Measurements from ENCODE around the gene NKTR.

- TF ChIP-seq POLR2A (IDR thresholded peaks at IDR 0.05) (no peak), CTCF (IDR thresholded peaks at IDR 0.05) (no peak), EP300 (IDR thresholded peaks at IDR 0.05) (no peak)
Observed at GRCh38 chr3:42633544-42633943, 33.1 kb downstream of the NKTR start.
